Lower leg skin (tissue), 4 donors: ENCODE data around the gene TCHP. TPM values are rescaled to one million over a fixed set of nuclear protein-coding genes. Genes with fewer than 3 reads are reported as not detected.
"Not testable (repeated sequence)": the region's sequence is repeated elsewhere in the genome, so short reads cannot be mapped to it uniquely, and the experiment has no call there.

Experiments
- DNase-seq, 2 donors: peaks; one replicate each; pipeline ENCODE4 v3.0.0-alpha.2; 2019; ENCODE audit warnings: low spot score in 2 of 2
- H3K4me3 ChIP-seq: fragments of 200-600 bp; sonication (generic); 2 replicates; pipeline ENCODE4 v1.5.1; 2017; ENCODE audit warnings: mild to moderate bottlenecking, low read depth; ENCODE audit not compliant: poor library complexity, severe bottlenecking
- CTCF ChIP-seq, 3 donors: fragments of 450-650 bp; IDR thresholded peaks; one replicate each; pipeline ENCODE4 v1.5.1; 2016; ENCODE audit warnings: antibody characterized with exemption in 3 of 3, mild to moderate bottlenecking in 3 of 3, moderate library complexity in 2 of 3
- POLR2A ChIP-seq, 2 donors: fragments of 450-650 bp; IDR thresholded peaks; one replicate each; pipeline ENCODE4 v1.6.1; 2016 to 2017; ENCODE audit warnings: antibody characterized with exemption in 2 of 2, mild to moderate bottlenecking in 1 of 2, moderate library complexity in 1 of 2
- WGBS, 2 donors: methylation state at CpG; one replicate each; pipeline ENCODE4 v1.1.5; 2018; 5-methylcytosine and 5-hydroxymethylcytosine counted together
- intact Hi-C: fragments of 100-400 bp; cut with DNase I; formaldehyde crosslinking; loops from one replicate; pipeline ENCODE4 v1.15.0; 2023; ENCODE audit warnings: low total_unique reads
- total RNA-seq, 4 donors: library from RNA; depleted of rRNA; stranded (reverse); fragments of >200 nt; gene quantifications; one replicate each; pipeline ENCODE4 v1.1.0, GENCODE V29; 2016

Gene TCHP
- total RNA-seq, 4 donors from 2014 or later = 28.3 to 61.5 (median 36.3) TPM

- intact Hi-C loops = no loop called here
- no peak overlapping the region for H3K4me3 ChIP-seq
- 42 to 53% methylated on average over 4 of the region's 4 CpGs for WGBS, 2 donors
- DNase-seq = peak in 1 of 2 donors; percentile 78
- TF ChIP-seq POLR2A (IDR thresholded peaks at IDR 0.05) = no peak
- no peak for TF ChIP-seq CTCF (IDR thresholded peaks at IDR 0.05)
These were observed 16.6 kb upstream of the TCHP start for GRCh38 chr12:109883461-109883860.

- DNase-seq = no peak
- TF ChIP-seq POLR2A (IDR thresholded peaks at IDR 0.05) (no peak), CTCF (IDR thresholded peaks at IDR 0.05) (no peak)
- WGBS, 2 donors = 51 to 54% methylated on average over 10 of the region's 10 CpGs
- H3K4me3 ChIP-seq = no peak overlapping the region
- intact Hi-C loops = no loop called here
These were observed 14.5 kb upstream of the TCHP start for GRCh38 chr12:109885616-109886015.

- TF ChIP-seq POLR2A (IDR thresholded peaks at IDR 0.05) = no peak
- TF ChIP-seq CTCF (IDR thresholded peaks at IDR 0.05) = no peak
- intact Hi-C loops = no loop called here
- peak in 1 of 2 donors; percentile 54 for DNase-seq
- 22 to 38% methylated on average over 12 of the region's 12 CpGs for WGBS, 2 donors
- H3K4me3 ChIP-seq = no peak overlapping the region
These were observed 11.7 kb upstream of the TCHP start for GRCh38 chr12:109888179-109889020.

- no peak for DNase-seq
- WGBS, 2 donors = 67 to 69% methylated on average over 13 of the region's 13 CpGs
- intact Hi-C loops = no loop called here
- TF ChIP-seq POLR2A (IDR thresholded peaks at IDR 0.05) = no peak
- no peak for TF ChIP-seq CTCF (IDR thresholded peaks at IDR 0.05)
- no peak overlapping the region for H3K4me3 ChIP-seq
These were observed 9.4 kb upstream of the TCHP start for GRCh38 chr12:109890620-109891170.

- H3K4me3 ChIP-seq, intact Hi-C loops, DNase-seq: not testable (repeated sequence)
- WGBS, 2 donors = 60 to 66% methylated on average over 7 of the region's 7 CpGs
These were observed 8.3 kb upstream of the TCHP start for GRCh38 chr12:109891731-109892130.

- H3K4me3 ChIP-seq = no peak overlapping the region
- WGBS, 2 donors = 100% methylated on average over 1 of the region's 1 CpG
- no peak for DNase-seq
- TF ChIP-seq POLR2A (IDR thresholded peaks at IDR 0.05) = no peak
- no peak for TF ChIP-seq CTCF (IDR thresholded peaks at IDR 0.05)
- intact Hi-C loops = no loop called here
These were observed 7.8 kb upstream of the TCHP start for GRCh38 chr12:109892165-109892715.
